ENCODE data around the gene HEATR5A. TPM values are rescaled to one million over a fixed set of nuclear protein-coding genes. Genes with fewer than 3 reads are reported as not detected.
A peak's percentile ranks its signal among the peaks of the same experiment; 100 is the strongest.

Gene HEATR5A
- total and polyA plus RNA-seq, 9 of the 15 experiments (the other 6 are each of a cell fraction or from before 2014, with no cell fraction given) = 8.0 to 50.9 (median 23.0) TPM

GRCh38 chr14:31457665-31458659 lies 37.6 kb upstream of the HEATR5A start (continued):
- TF ChIP-seq ZKSCAN8 (CRISPR knock-in tag; IDR thresholded peaks at IDR 0.05) = peak; percentile 93
- TF ChIP-seq DPF2 (IDR thresholded peaks at IDR 0.05) = no peak
- peak; percentile 52; the same call in 1 of the 2 replicates for TF ChIP-seq ATF7 (IDR thresholded peaks at IDR 0.05)
- TF ChIP-seq, protein P1, sequence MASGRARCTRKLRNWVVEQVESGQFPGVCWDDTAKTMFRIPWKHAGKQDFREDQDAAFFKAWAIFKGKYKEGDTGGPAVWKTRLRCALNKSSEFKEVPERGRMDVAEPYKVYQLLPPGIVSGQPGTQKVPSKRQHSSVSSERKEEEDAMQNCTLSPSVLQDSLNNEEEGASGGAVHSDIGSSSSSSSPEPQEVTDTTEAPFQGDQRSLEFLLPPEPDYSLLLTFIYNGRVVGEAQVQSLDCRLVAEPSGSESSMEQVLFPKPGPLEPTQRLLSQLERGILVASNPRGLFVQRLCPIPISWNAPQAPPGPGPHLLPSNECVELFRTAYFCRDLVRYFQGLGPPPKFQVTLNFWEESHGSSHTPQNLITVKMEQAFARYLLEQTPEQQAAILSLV (tag; IDR thresholded peaks at IDR 0.05) = no peak
- TF ChIP-seq ZNF561 (CRISPR knock-in tag; conservative IDR thresholded peaks at IDR 0.05) = no peak
- no peak for TF ChIP-seq GTF2E2 (tag; IDR thresholded peaks at IDR 0.05)
- TF ChIP-seq FOXJ3 (CRISPR knock-in tag; IDR thresholded peaks at IDR 0.05) = no peak
- 0 out of 2 replicates have a peak, but pooled peaks have one; percentile 16 for TF ChIP-seq ZBTB40 (IDR thresholded peaks at IDR 0.05)
- no peak for TF ChIP-seq ZBTB40 (CRISPR knock-in tag; IDR thresholded peaks at IDR 0.05)
- TF ChIP-seq CHD2 (IDR thresholded peaks at IDR 0.05; ENCODE audit: low read depth, low read length) = no peak
- peak; percentile 71 for TF ChIP-seq ATF3 (IDR thresholded peaks at IDR 0.05)
- TF ChIP-seq ATF3 (CRISPR knock-in tag; conservative IDR thresholded peaks at IDR 0.05) = no peak
